Measurements from ENCODE around the gene WDR18.
A peak's percentile ranks its signal among the peaks of the same experiment; 100 is the strongest.
"Not testable (repeated sequence)": the region's sequence is repeated elsewhere in the genome, so short reads cannot be mapped to it uniquely, and the experiment has no call there.

The WDR18 gene

DNA sequence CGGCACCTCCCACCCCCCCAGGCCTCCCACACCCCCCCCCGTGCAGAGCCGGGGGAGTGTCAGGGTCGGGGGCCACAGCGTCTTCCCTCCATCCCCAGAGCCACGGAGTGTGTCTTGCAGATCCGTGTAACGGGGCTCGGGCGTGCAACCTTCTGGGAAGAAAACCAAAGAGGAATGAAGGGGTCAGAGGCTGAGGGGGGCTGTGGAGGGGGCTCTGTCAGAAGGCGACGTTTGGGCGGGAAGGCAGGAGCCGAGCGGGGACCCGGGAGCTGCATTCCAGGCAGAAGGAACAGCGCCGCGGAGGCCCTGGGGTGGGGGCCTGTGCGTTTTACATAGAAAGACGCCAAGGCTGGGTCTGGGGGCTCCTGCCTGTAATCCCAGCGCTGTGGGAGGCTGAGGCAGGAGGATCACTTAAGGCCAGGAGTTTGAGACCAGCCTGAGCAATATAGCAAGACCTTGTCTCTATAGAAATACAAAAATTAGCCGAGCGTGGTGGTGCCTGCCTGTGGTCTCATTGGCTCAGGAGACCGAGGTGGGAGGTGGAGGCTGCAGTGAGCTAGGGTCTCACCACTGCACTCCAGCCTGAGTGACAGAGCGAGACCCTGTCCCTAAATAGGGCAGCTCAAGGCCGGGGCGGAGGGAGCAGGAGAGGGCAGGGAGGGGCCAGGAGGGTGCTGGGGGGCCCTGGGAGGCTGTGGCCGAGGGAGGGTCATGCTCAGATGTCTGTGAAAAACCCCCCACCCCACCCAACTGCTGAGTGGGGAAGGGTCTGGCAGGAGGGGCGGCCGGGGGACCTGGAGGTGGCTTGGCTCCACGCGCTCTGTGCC lies 30.5 kb upstream of the WDR18 start:
- no peak overlapping the region for H3K9ac ChIP-seq (ENCODE audit: insufficient read length)
- H3K27ac ChIP-seq: peak overlapping the region; percentile 31; the same call in 1 of the 2 replicates
- DNase-seq (ENCODE audit: low read depth, low spot score): no peak
- no peak for TF ChIP-seq POLR2AphosphoS5 (IDR thresholded peaks at IDR 0.05; ENCODE audit: borderline replicate concordance, low read depth, low read length)
- no peak for TF ChIP-seq EZH2 (IDR thresholded peaks at IDR 0.05)
- TF ChIP-seq FOXP2 (optimal IDR thresholded peaks at IDR 0.05; ENCODE audit: control extremely low read depth, extremely low read length, insufficient read depth): no peak
- no peak overlapping the region for H3K4me3 ChIP-seq
- H3K9me3 ChIP-seq (ENCODE audit: low read depth, low read length): no peaks in the 10 kb centered on the region
- H3K36me3 ChIP-seq (ENCODE audit: insufficient read depth, low read length): no peaks in the 10 kb centered on the region

DNA sequence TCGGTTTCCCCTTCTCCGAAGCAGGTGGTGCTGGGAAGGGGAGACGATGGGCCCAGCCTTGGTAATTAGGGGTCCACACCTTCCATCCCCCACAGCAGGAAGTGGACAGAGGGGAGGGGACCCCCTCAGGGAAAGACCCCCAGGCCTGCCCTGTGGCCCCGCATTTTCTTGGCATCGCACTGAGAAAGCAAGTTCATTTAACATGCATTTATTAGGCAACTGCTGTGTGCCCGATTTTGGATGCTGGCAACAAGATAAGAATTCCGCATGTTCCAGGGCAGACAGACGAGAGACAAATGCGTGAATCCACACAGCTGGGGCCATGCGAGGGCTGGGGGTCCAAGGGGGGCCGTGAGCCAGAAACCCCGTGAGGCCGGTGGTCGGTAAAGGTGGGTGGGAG lies 29.9 kb upstream of the WDR18 start:
- Histone ChIP-seq H3K9ac (ENCODE audit: insufficient read length) (no peak overlapping the region), H3K27ac (no peak overlapping the region), H3K4me3 (no peak overlapping the region), H3K36me3 (ENCODE audit: insufficient read depth, low read length) (no peaks in the 10 kb centered on the region), H3K9me3 (ENCODE audit: low read depth, low read length) (no peaks in the 10 kb centered on the region)
- no peak for DNase-seq (ENCODE audit: low read depth, low spot score)
- TF ChIP-seq POLR2AphosphoS5 (IDR thresholded peaks at IDR 0.05; ENCODE audit: borderline replicate concordance, low read depth, low read length): no peak
- TF ChIP-seq FOXP2 (optimal IDR thresholded peaks at IDR 0.05; ENCODE audit: control extremely low read depth, extremely low read length, insufficient read depth): no peak
- TF ChIP-seq EZH2 (IDR thresholded peaks at IDR 0.05): no peak

DNA sequence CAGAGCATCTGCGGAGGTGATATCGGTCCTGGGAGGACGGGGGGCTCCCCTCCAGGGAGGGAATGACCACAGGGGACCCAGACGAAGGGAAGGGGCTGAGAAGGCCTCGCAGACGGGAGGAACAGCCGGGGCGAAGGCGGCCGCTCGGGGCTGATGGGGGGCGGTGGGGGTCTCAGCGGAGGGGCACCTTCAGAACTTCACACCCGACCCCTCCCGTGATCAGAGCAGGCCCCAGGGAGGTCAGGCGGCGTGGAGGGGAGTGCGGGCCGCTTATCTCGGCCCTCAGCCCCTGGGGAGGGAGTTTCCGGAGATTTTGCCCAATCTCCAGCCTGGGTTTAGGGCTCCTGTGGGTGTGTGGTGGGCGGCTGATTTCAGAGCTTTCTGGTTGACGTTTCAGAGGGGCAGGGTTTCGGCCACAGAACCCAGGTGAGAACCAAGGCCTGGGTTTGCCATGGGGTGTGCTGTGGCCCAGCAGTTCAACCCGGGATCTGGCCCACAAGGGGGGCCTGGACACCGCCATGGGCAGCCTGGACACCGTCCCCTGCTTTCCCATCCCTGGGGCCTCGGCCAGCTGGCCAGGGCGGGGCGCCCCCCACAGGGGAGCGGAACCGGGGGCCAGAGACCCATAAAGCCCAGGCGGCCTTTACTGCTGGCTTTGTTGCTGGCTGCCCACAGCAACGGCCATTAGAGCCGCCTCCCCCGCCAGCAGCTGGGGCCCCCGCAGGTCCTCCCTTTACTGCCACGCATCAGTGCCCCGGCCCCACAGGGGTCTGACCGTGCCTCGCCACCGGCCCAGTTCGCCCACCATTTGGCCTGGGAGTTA lies 29.3 kb upstream of the WDR18 start:
- TF ChIP-seq EZH2 (IDR thresholded peaks at IDR 0.05): no peak
- TF ChIP-seq FOXP2 (optimal IDR thresholded peaks at IDR 0.05; ENCODE audit: control extremely low read depth, extremely low read length, insufficient read depth): no peak
- no peak for TF ChIP-seq POLR2AphosphoS5 (IDR thresholded peaks at IDR 0.05; ENCODE audit: borderline replicate concordance, low read depth, low read length)
- no peaks in the 10 kb centered on the region for H3K36me3 ChIP-seq (ENCODE audit: insufficient read depth, low read length)
- no peak overlapping the region for H3K9ac ChIP-seq (ENCODE audit: insufficient read length)
- H3K9me3 ChIP-seq (ENCODE audit: low read depth, low read length): no peaks in the 10 kb centered on the region
- no peak overlapping the region for H3K4me3 ChIP-seq
- no peak for DNase-seq (ENCODE audit: low read depth, low spot score)
- no peak overlapping the region for H3K27ac ChIP-seq

GRCh38 chr19:955803-956765 lies 28.1 kb upstream of the WDR18 start:
- no peak for DNase-seq (ENCODE audit: low read depth, low spot score)
- no peaks in the 10 kb centered on the region for H3K9me3 ChIP-seq (ENCODE audit: low read depth, low read length)
- H3K36me3 ChIP-seq (ENCODE audit: insufficient read depth, low read length): no peaks in the 10 kb centered on the region
- H3K9ac ChIP-seq (ENCODE audit: insufficient read length): no peak overlapping the region
- no peak overlapping the region for H3K27ac ChIP-seq
- no peak overlapping the region for H3K4me3 ChIP-seq
- TF ChIP-seq POLR2AphosphoS5 (IDR thresholded peaks at IDR 0.05; ENCODE audit: borderline replicate concordance, low read depth, low read length) (no peak), EZH2 (IDR thresholded peaks at IDR 0.05) (no peak), FOXP2 (optimal IDR thresholded peaks at IDR 0.05; ENCODE audit: control extremely low read depth, extremely low read length, insufficient read depth) (no peak)

DNA sequence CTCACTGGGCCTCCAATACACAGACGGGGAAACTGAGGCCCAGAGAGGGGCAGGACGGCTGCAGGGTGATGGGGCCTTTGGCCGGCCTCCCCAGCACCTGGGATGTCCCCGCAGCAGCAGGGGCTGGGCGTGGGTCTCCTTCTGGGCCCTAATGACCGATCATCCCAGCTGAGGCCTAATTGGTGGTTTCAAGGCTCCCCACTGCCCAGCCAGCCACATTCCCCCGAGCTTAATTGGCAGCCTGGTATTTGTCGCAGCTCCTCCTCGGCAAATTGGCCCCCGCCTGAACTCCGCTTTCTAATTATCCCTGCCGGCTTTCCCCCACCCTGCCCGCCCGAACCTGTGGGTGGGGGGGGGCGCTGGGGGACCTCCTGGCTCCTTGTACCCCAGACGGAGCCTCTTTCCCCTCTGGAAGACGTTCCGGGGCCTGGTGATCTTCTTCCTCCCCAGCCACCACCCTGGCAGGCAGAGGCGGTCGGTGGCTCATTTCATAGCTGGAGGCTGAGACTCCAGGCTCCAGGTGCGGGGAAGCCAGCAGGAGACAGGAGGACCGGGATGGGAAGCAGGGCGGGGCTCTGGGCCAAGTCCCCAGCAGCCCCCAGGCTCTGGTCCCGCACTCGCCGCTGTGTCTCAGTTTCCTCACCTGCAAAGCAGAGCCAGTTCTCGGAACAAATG lies 27.2 kb upstream of the WDR18 start:
- no peak overlapping the region for H3K9ac ChIP-seq (ENCODE audit: insufficient read length)
- no peak for TF ChIP-seq EZH2 (IDR thresholded peaks at IDR 0.05)
- TF ChIP-seq POLR2AphosphoS5 (IDR thresholded peaks at IDR 0.05; ENCODE audit: borderline replicate concordance, low read depth, low read length): no peak
- TF ChIP-seq FOXP2 (optimal IDR thresholded peaks at IDR 0.05; ENCODE audit: control extremely low read depth, extremely low read length, insufficient read depth): no peak
- H3K27ac ChIP-seq: no peak overlapping the region

DNA sequence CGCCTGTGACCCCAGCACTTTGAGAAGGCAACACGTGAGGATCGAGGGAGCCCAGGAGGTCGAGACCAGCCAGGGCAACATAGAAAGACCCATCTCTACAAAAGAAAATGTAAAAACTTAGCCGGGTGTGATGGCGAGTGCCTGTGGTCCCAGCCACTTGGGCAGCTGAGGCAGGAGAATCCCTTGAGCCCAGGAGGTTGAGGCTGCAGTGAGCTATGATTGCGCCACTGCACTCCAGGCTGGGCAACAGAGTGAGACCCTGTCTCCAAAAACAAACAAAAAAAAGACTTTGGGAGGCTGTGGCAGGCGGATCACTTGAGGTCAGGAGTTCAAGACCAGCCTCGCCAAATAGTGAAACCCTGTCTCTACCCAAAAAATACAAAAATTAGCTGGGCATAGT lies 26.6 kb upstream of the WDR18 start:
- H3K36me3 ChIP-seq (ENCODE audit: insufficient read depth, low read length); DNase-seq (ENCODE audit: low read depth, low spot score); H3K9me3 ChIP-seq (ENCODE audit: low read depth, low read length); H3K4me3 ChIP-seq; H3K9ac ChIP-seq (ENCODE audit: insufficient read length); H3K27ac ChIP-seq: not testable (repeated sequence)

More for the DNA sequence above, 27.2 kb upstream of the WDR18 start:
- Histone ChIP-seq H3K36me3 (ENCODE audit: insufficient read depth, low read length) (no peaks in the 10 kb centered on the region), H3K9me3 (ENCODE audit: low read depth, low read length) (no peaks in the 10 kb centered on the region), H3K4me3 (no peak overlapping the region)
- DNase-seq (ENCODE audit: low read depth, low spot score): no peak

- DNase-seq (ENCODE audit: low read depth, low spot score): no peak
- TF ChIP-seq EZH2 (IDR thresholded peaks at IDR 0.05): no peak
- TF ChIP-seq FOXP2 (optimal IDR thresholded peaks at IDR 0.05; ENCODE audit: control extremely low read depth, extremely low read length, insufficient read depth): no peak
- TF ChIP-seq POLR2AphosphoS5 (IDR thresholded peaks at IDR 0.05; ENCODE audit: borderline replicate concordance, low read depth, low read length): no peak
- H3K4me3 ChIP-seq: no peak overlapping the region
These were observed 24.9 kb upstream of the WDR18 start for GRCh38 chr19:958967-959855.

More at GRCh38 chr19:958967-959855, 24.9 kb upstream of the WDR18 start:
- Histone ChIP-seq H3K27ac (no peak overlapping the region), H3K9ac (ENCODE audit: insufficient read length) (no peak overlapping the region), H3K9me3 (ENCODE audit: low read depth, low read length) (no peaks in the 10 kb centered on the region), H3K36me3 (ENCODE audit: insufficient read depth, low read length) (no peaks in the 10 kb centered on the region; the same call in 1 of the 2 replicates)

All from SK-N-MC (cell line).